Effector CD8-positive, alpha-beta T cell (primary cell): ENCODE results near the gene SDR9C7.

Experiments
- DNase-seq: peaks from one replicate; lab custom pipeline; 2025; lab: John Stamatoyannopoulos, UW

SDR9C7 gene

DNA sequence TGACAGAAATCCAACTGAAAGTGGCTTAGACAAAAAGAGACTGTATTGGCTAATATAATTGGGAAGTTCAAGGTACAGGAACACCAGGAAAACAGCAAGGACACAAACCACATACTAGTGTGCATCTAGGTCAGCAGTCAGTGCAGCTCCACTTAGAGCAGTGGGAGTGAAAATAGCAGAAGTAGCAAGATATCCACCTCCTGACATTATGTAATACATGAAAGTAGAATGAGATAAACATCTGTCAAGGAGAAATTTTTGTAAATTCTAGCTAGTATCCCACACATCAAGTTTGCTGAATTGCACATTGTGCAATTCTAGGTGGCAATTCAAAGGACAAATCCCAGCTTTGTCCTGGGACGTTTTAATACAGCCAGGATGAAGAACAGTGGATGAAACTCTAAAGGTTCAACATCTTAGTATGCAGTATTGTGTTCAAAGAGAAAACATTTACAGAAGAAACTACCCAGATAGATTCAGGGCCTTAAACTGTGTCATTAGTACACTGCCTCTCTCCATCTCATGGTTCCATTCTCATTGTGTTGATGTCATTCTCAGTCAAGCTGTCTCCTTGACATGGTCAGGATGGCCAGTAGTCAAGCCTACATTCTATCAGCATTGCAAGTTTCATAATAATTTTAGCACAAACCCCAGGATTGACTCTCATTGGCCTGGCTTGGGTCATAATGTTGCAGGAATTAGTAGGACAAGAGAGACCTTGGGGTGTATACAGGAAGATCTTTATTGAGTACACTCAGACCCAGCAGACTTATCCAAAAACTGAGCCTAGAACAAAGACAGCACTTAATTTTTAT lies 56.8 kb downstream of the SDR9C7 start:
- no peak for DNase-seq

DNA sequence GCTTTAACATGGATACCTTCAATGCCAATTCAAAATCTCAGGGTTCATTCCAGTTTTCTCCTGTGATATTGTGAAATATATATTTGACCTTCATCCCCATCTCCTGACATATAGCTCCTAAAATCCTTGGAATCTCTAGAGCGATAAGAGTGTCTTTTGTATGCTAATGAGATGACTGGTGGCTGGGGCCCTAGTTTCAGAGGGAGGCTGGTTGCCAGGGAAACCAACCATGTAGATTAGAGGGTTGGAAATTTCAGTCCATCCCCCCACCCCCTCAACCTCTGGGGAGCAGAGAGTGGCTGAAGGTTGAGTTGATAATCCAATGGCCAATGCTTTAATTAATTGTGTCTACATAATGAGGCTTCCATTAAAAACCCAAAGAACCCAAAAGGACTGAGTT lies 59.4 kb downstream of the SDR9C7 start:
- no peak for DNase-seq

- no peak for DNase-seq
Observed at GRCh38 chr12:56873382-56873781, 60.8 kb downstream of the SDR9C7 start.
